ENCODE results near the gene CDH18.

CDH18 gene

GRCh38 chr5:19950897-19951296 is 37.1 kb downstream of the CDH18 start:
- Histone ChIP-seq H3K9ac (ENCODE audit: low read length) (no peak overlapping the region), H3K9me3 (ENCODE audit: insufficient read depth, low read length) (no peaks in the 10 kb centered on the region), H2AFZ (ENCODE audit: low read depth, low read length, severe bottlenecking) (no peak overlapping the region), H3K79me2 (ENCODE audit: insufficient read depth, low read length) (no peaks in the 10 kb centered on the region), H3K27me3 (ENCODE audit: low read length) (no peaks in the 10 kb centered on the region), H3F3A (ENCODE audit: insufficient read depth) (no peaks in the 10 kb centered on the region), H3K4me3 (ENCODE audit: insufficient read depth, low read length, poor library complexity, severe bottlenecking) (no peak overlapping the region), H3K4me2 (ENCODE audit: low read depth, low read length, poor library complexity, severe bottlenecking) (no peak overlapping the region), H4K20me1 (ENCODE audit: low read depth, low read length) (no peaks in the 10 kb centered on the region), H3K9me2 (replicated peaks; ENCODE audit: insufficient read depth, low read length) (no peaks in the 10 kb centered on the region), H3K27ac (ENCODE audit: low read depth, low read length) (no peak overlapping the region), H3K36me3 (ENCODE audit: low read length) (no peaks in the 10 kb centered on the region)
- no peak for TF ChIP-seq EZH2phosphoT487 (conservative IDR thresholded peaks at IDR 0.05; ENCODE audit: low read length)
- TF ChIP-seq CTCF (IDR thresholded peaks at IDR 0.05; ENCODE audit: insufficient read depth, low read length, poor library complexity, severe bottlenecking): no peak

GRCh38 chr5:19940192-19940591 is 47.8 kb downstream of the CDH18 start:
- no peak overlapping the region for H3K27ac ChIP-seq (ENCODE audit: low read depth, low read length)
- no peaks in the 10 kb centered on the region for H3F3A ChIP-seq (ENCODE audit: insufficient read depth)
- no peak overlapping the region for H3K9ac ChIP-seq (ENCODE audit: low read length)
- H3K79me2 ChIP-seq (ENCODE audit: insufficient read depth, low read length): no peaks in the 10 kb centered on the region
- H3K36me3 ChIP-seq (ENCODE audit: low read length): no peaks in the 10 kb centered on the region
- no peaks in the 10 kb centered on the region for H3K27me3 ChIP-seq (ENCODE audit: low read length)
- H3K9me2 ChIP-seq (replicated peaks; ENCODE audit: insufficient read depth, low read length): no peaks in the 10 kb centered on the region
- H2AFZ ChIP-seq (ENCODE audit: low read depth, low read length, severe bottlenecking): no peak overlapping the region
- no peak overlapping the region for H3K4me2 ChIP-seq (ENCODE audit: low read depth, low read length, poor library complexity, severe bottlenecking)
- H4K20me1 ChIP-seq (ENCODE audit: low read depth, low read length): no peaks in the 10 kb centered on the region
- H3K9me3 ChIP-seq (ENCODE audit: insufficient read depth, low read length): no peaks in the 10 kb centered on the region
- TF ChIP-seq CTCF (IDR thresholded peaks at IDR 0.05; ENCODE audit: insufficient read depth, low read length, poor library complexity, severe bottlenecking) (no peak), EZH2phosphoT487 (conservative IDR thresholded peaks at IDR 0.05; ENCODE audit: low read length) (no peak)
- no peak overlapping the region for H3K4me3 ChIP-seq (ENCODE audit: insufficient read depth, low read length, poor library complexity, severe bottlenecking)

GRCh38 chr5:19930451-19930850 is 57.5 kb downstream of the CDH18 start:
- H3K27me3 ChIP-seq (ENCODE audit: low read length): no peaks in the 10 kb centered on the region
- no peak overlapping the region for H2AFZ ChIP-seq (ENCODE audit: low read depth, low read length, severe bottlenecking)
- no peaks in the 10 kb centered on the region for H3F3A ChIP-seq (ENCODE audit: insufficient read depth)
- no peaks in the 10 kb centered on the region for H3K9me3 ChIP-seq (ENCODE audit: insufficient read depth, low read length)
- peaks cover 3% of the 10 kb centered on the region; the same call in 1 of the 2 replicates for H3K36me3 ChIP-seq (ENCODE audit: low read length)
- H3K27ac ChIP-seq (ENCODE audit: low read depth, low read length): no peak overlapping the region
- no peak overlapping the region for H3K9ac ChIP-seq (ENCODE audit: low read length)
- TF ChIP-seq EZH2phosphoT487 (conservative IDR thresholded peaks at IDR 0.05; ENCODE audit: low read length): no peak
- no peak for TF ChIP-seq CTCF (IDR thresholded peaks at IDR 0.05; ENCODE audit: insufficient read depth, low read length, poor library complexity, severe bottlenecking)
- no peaks in the 10 kb centered on the region for H4K20me1 ChIP-seq (ENCODE audit: low read depth, low read length)
- H3K79me2 ChIP-seq (ENCODE audit: insufficient read depth, low read length): no peaks in the 10 kb centered on the region
- H3K9me2 ChIP-seq (replicated peaks; ENCODE audit: insufficient read depth, low read length): no peaks in the 10 kb centered on the region
- no peak overlapping the region for H3K4me2 ChIP-seq (ENCODE audit: low read depth, low read length, poor library complexity, severe bottlenecking)
- H3K4me3 ChIP-seq (ENCODE audit: insufficient read depth, low read length, poor library complexity, severe bottlenecking): no peak overlapping the region

Measured in SU-DHL-6 (cell line).